Astrocyte (in vitro differentiated cells and primary cell): Measurements from ENCODE around the gene TMEM184A. TPM values are rescaled to one million over a fixed set of nuclear protein-coding genes. Genes with fewer than 3 reads are reported as not detected.

ENCODE experiments used
- DNase-seq: peaks from one replicate; pipeline ENCODE4 v3.0.0-alpha.2; 2010; ENCODE audit warnings: low read depth
- FAIRE-seq: peaks from 2 replicates; lab custom pipeline; 2011; peaks lifted over from hg19 to GRCh38; lab: Jason Lieb, UNC
- H2AFZ ChIP-seq: 2 replicates; pipeline ENCODE4 v1.6.0; 2012; ENCODE audit warnings: low read depth, low read length, inconsistent platforms
- H3K27ac ChIP-seq: 2 replicates; pipeline ENCODE4 v1.5.1; 2011; ENCODE audit warnings: low read depth, low read length, inconsistent platforms
- H3K27me3 ChIP-seq: 2 replicates; pipeline ENCODE4 v1.6.0; 2011; ENCODE audit warnings: low read length, inconsistent platforms; ENCODE audit not compliant: insufficient read depth
- H3K36me3 ChIP-seq: 2 replicates; pipeline ENCODE4 v1.5.1; 2011; ENCODE audit warnings: low read length, inconsistent platforms; ENCODE audit not compliant: insufficient read depth
- H3K4me1 ChIP-seq: 2 replicates; pipeline ENCODE4 v1.5.1; 2011; ENCODE audit warnings: low read length, inconsistent platforms; ENCODE audit not compliant: insufficient read depth
- H3K4me2 ChIP-seq: 2 replicates; pipeline ENCODE4 v1.6.0; 2012; ENCODE audit warnings: low read length, inconsistent platforms
- H3K4me3 ChIP-seq: 2 replicates; pipeline ENCODE4 v1.5.1; 2011; ENCODE audit warnings: low read depth, mild to moderate bottlenecking, low read length, inconsistent platforms; ENCODE audit not compliant: insufficient read depth
- H3K79me2 ChIP-seq: 2 replicates; pipeline ENCODE4 v1.6.0; 2012; ENCODE audit warnings: mild to moderate bottlenecking, low read length, inconsistent platforms; ENCODE audit not compliant: insufficient read depth
- H3K9ac ChIP-seq: 2 replicates; pipeline ENCODE4 v1.6.0; 2012; ENCODE audit warnings: mild to moderate bottlenecking, low read length, inconsistent platforms
- H3K9me3 ChIP-seq: 2 replicates; pipeline ENCODE4 v1.5.1; 2012; ENCODE audit warnings: low read depth, mild to moderate bottlenecking, low read length, inconsistent platforms; ENCODE audit not compliant: insufficient read depth
- H4K20me1 ChIP-seq: 2 replicates; pipeline ENCODE4 v1.6.0; 2012; ENCODE audit warnings: low read length, inconsistent platforms; ENCODE audit not compliant: insufficient read depth
- H3K27ac Mint-ChIP-seq: one replicate; pipeline ENCODE4 v1.8.0; 2021; ENCODE audit warnings: mild to moderate bottlenecking, mixed read lengths; ENCODE audit not compliant: unreplicated experiment
- H3K27me3 Mint-ChIP-seq: one replicate; pipeline ENCODE4 v1.8.0; 2021; ENCODE audit warnings: low read depth, mixed read lengths; ENCODE audit not compliant: unreplicated experiment
- H3K36me3 Mint-ChIP-seq: one replicate; pipeline ENCODE4 v1.8.0; 2021; ENCODE audit warnings: low read depth, mixed read lengths; ENCODE audit not compliant: unreplicated experiment
- H3K4me1 Mint-ChIP-seq: one replicate; pipeline ENCODE4 v1.8.0; 2021; ENCODE audit warnings: low read depth, mixed read lengths; ENCODE audit not compliant: unreplicated experiment
- H3K4me3 Mint-ChIP-seq: one replicate; pipeline ENCODE4 v1.8.0; 2021; ENCODE audit warnings: mild to moderate bottlenecking, moderate library complexity, mixed read lengths; ENCODE audit not compliant: unreplicated experiment
- H3K9me3 Mint-ChIP-seq: one replicate; pipeline ENCODE4 v1.8.0; 2021; ENCODE audit warnings: mild to moderate bottlenecking, mixed read lengths; ENCODE audit not compliant: unreplicated experiment
- EZH2 ChIP-seq: IDR thresholded peaks from 2 replicates; pipeline ENCODE4 v1.6.1; 2012; ENCODE audit warnings: mild to moderate bottlenecking, low read length, inconsistent platforms; ENCODE audit not compliant: insufficient read depth
- total RNA-seq: library from RNA; stranded (reverse); gene quantifications from 2 replicates; pipeline ENCODE4 v1.2.1, GENCODE V29; 2021
- TF ChIP-seq, protein P1 (sequence below): IDR thresholded peaks from 2 replicates; pipeline ENCODE4 v1.5.1; 2011; ENCODE audit warnings: low read depth, mild to moderate bottlenecking, inconsistent platforms, low read length, moderate library complexity; ENCODE audit not compliant: insufficient read depth

Gene TMEM184A
- total RNA-seq, 1 donor from 2014 or later = 2.1 TPM

DNA sequence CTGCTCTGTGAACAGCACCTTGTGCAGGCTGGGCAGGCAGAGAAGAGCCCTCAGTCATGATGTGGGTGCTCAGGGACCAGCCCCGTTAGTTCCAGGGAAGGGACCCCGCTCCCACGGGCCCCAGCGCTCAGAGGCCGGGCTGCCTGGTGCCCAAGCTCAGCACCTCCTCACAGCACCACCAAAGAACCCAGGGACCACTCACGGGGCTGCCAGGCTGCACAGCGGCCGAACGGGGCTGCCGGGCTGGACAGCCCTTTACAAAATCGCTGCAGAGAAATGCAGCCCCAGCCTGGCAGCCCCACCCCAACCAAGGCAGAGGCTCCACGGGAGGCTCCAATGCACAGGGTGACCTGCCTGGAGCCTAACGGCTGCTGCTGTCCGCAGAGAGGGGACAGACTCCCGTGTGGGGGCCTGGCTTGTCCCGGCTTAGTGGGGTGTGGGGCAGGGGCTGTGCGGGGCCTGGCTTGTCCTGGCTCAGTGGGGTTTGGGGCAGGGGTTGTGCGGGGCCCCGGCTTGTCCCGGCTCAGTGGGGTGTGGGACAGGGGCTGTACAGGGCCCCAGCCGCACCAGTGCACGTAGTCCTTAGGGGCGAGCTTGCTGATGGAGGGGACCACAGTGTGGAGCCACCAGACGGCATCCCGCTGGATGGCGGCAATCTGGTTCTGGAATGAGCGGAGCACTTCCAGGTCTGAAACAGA, 61.0 kb downstream of the TMEM184A start:
- H3K4me1 ChIP-seq = no peaks in the 10 kb centered on the region
- no peaks in the 10 kb centered on the region for H3K9me3 Mint-ChIP-seq
- H3K36me3 ChIP-seq = peaks cover 3% of the 10 kb centered on the region
- H3K79me2 ChIP-seq = no peaks in the 10 kb centered on the region
- H3K27ac ChIP-seq = no peak overlapping the region
- no peak overlapping the region for H3K27ac Mint-ChIP-seq
- no peak overlapping the region for H2AFZ ChIP-seq
- peaks cover 9% of the 10 kb centered on the region for H4K20me1 ChIP-seq
- no peak overlapping the region for H3K4me2 ChIP-seq
- H3K4me3 ChIP-seq = no peak overlapping the region
- H3K27me3 Mint-ChIP-seq = no peaks in the 10 kb centered on the region
- FAIRE-seq (no peak), DNase-seq (no peak)
- no peaks in the 10 kb centered on the region for H3K27me3 ChIP-seq
- TF ChIP-seq, protein P1, sequence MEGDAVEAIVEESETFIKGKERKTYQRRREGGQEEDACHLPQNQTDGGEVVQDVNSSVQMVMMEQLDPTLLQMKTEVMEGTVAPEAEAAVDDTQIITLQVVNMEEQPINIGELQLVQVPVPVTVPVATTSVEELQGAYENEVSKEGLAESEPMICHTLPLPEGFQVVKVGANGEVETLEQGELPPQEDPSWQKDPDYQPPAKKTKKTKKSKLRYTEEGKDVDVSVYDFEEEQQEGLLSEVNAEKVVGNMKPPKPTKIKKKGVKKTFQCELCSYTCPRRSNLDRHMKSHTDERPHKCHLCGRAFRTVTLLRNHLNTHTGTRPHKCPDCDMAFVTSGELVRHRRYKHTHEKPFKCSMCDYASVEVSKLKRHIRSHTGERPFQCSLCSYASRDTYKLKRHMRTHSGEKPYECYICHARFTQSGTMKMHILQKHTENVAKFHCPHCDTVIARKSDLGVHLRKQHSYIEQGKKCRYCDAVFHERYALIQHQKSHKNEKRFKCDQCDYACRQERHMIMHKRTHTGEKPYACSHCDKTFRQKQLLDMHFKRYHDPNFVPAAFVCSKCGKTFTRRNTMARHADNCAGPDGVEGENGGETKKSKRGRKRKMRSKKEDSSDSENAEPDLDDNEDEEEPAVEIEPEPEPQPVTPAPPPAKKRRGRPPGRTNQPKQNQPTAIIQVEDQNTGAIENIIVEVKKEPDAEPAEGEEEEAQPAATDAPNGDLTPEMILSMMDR = no peak
- TF ChIP-seq EZH2 = no peak
- H3K9me3 ChIP-seq = no peaks in the 10 kb centered on the region
- H3K4me3 Mint-ChIP-seq = no peak overlapping the region
- no peak overlapping the region for H3K9ac ChIP-seq
- H3K4me1 Mint-ChIP-seq = no peaks in the 10 kb centered on the region
- H3K36me3 Mint-ChIP-seq = peaks cover 5% of the 10 kb centered on the region

DNA sequence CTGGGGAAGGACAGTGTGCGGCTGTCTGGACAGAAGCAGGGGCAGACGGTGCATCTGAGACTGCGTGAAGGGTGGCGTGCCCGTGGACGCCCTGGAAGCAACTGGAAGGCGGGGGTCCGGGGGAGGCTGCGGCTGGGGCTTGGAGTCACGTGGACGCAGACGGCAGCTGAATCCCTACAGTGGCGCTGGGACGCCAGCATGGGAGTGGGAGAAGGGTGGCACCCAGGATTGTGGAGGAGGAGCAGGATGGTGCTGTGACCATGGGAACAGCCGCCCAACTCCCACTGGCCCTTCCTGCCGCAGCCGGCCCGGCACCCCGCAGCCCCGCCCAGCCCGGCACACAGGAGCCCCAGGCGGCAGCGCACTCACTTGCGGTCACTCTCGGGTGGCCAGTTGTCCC, 61.6 kb downstream of the TMEM184A start:
- peaks cover 3% of the 10 kb centered on the region for H3K36me3 ChIP-seq

DNA sequence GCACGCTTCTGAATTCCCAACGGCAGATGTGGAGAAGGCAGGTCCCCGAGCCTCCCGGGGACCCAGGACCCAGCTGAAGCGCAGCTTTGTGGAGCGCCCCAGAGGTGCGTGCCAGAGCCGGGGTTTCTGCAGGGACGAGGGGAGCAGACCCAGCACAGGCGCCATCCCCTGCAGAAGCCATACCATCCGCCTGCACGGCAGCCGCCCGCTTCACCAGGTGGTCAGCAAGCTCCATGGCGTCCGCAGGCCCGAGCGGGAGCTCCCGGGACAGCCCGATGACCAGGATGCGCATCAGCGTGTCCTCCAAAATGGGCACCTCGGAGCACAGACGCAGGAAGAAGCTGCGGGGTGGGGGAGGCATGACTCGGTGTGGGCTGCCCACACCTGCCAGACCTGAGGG, 62.4 kb downstream of the TMEM184A start:
- peaks cover 12% of the 10 kb centered on the region for H3K36me3 Mint-ChIP-seq
- no peak overlapping the region for H3K27ac Mint-ChIP-seq

More for the DNA sequence above, 61.6 kb downstream of the TMEM184A start:
- Histone ChIP-seq H3K4me2 (no peak overlapping the region), H3K9me3 (no peaks in the 10 kb centered on the region), H3K79me2 (no peaks in the 10 kb centered on the region), H3K4me1 (no peaks in the 10 kb centered on the region), H3K4me3 (no peak overlapping the region), H4K20me1 (peaks cover 9% of the 10 kb centered on the region), H3K27ac (no peak overlapping the region), H2AFZ (no peak overlapping the region), H3K9ac (no peak overlapping the region), H3K27me3 (no peaks in the 10 kb centered on the region)
- Mint-ChIP-seq H3K27ac (no peak overlapping the region), H3K4me1 (no peaks in the 10 kb centered on the region), H3K9me3 (no peaks in the 10 kb centered on the region), H3K27me3 (no peaks in the 10 kb centered on the region), H3K36me3 (peaks cover 7% of the 10 kb centered on the region), H3K4me3 (no peak overlapping the region)
- TF ChIP-seq EZH2 = no peak
- TF ChIP-seq, protein P1 = no peak
- FAIRE-seq (no peak), DNase-seq (no peak)

More for the DNA sequence above, 62.4 kb downstream of the TMEM184A start:
- Mint-ChIP-seq H3K27me3 (no peaks in the 10 kb centered on the region), H3K9me3 (no peaks in the 10 kb centered on the region), H3K4me3 (no peak overlapping the region), H3K4me1 (no peaks in the 10 kb centered on the region)
- peaks cover 3% of the 10 kb centered on the region for H3K36me3 ChIP-seq
- H3K4me3 ChIP-seq = no peak overlapping the region
- no peak overlapping the region for H3K27ac ChIP-seq
- DNase-seq (no peak), FAIRE-seq (no peak)
- H3K9me3 ChIP-seq = no peaks in the 10 kb centered on the region
- H3K9ac ChIP-seq = no peak overlapping the region
- H3K27me3 ChIP-seq = no peaks in the 10 kb centered on the region
- H3K79me2 ChIP-seq = no peaks in the 10 kb centered on the region
- H2AFZ ChIP-seq = no peak overlapping the region
- TF ChIP-seq, protein P1 = no peak
- no peak for TF ChIP-seq EZH2
- H3K4me1 ChIP-seq = no peaks in the 10 kb centered on the region
- H3K4me2 ChIP-seq = no peak overlapping the region
- peaks cover 9% of the 10 kb centered on the region for H4K20me1 ChIP-seq
